IMR-90 (cell line): ENCODE results near the gene NPB. TPM values are rescaled to one million over a fixed set of nuclear protein-coding genes. Genes with fewer than 3 reads are reported as not detected.

Experiments
- ATAC-seq: fragments of 200-7000 bp; cut with Tn5 transposase; 2 replicates; pipeline ENCODE4 v1.9.1; 2020; ENCODE audit warnings: low read depth, mild to moderate bottlenecking, moderate library complexity
- BruUV-seq: library from RNA; stranded (reverse); fragments of 400-500 nt; replicated peaks from 2 replicates; lab custom pipeline; 2021; lab: Mats Ljungman, UMichigan
- CTCF ChIA-PET: fragments of 300-600 bp; formaldehyde crosslinking; extraction: SDS; loops from one replicate; lab custom pipeline; 2021; ENCODE audit warnings: antibody characterized with exemption; lab: Yijun Ruan, JAX
- POLR2A ChIA-PET: fragments of 300-600 bp; sonication (Branson Sonifier 250); formaldehyde crosslinking; loops from one replicate; lab custom pipeline; 2022; ENCODE audit warnings: antibody characterized with exemption; ENCODE audit not compliant: unreplicated experiment; lab: Charles Lee
- DNase-seq: peaks from one replicate; pipeline ENCODE4 v3.0.0; 2013
- H2AFZ ChIP-seq: replicated peaks from 2 replicates; pipeline ENCODE3; 2013; ENCODE audit warnings: low read length, mild to moderate bottlenecking; ENCODE audit not compliant: poor library complexity
- H2AK5ac ChIP-seq: 2 replicates; pipeline ENCODE4 v1.6.1; 2013; ENCODE audit warnings: low read depth, low read length, inconsistent platforms
- H2AK9ac ChIP-seq: replicated peaks from 2 replicates; pipeline ENCODE3; 2013; ENCODE audit warnings: mild to moderate bottlenecking, low read depth, low read length, moderate library complexity; ENCODE audit not compliant: poor library complexity
- H2BK120ac ChIP-seq: 2 replicates; pipeline ENCODE4 v1.6.1; 2013; ENCODE audit warnings: low read depth, low read length, inconsistent platforms
- H2BK15ac ChIP-seq: 3 replicates; pipeline ENCODE4 v1.6.1; 2013; ENCODE audit warnings: low read depth, low read length, inconsistent platforms
- H2BK20ac ChIP-seq: 2 replicates; pipeline ENCODE4 v1.6.1; 2013; ENCODE audit warnings: low read depth, mild to moderate bottlenecking, inconsistent platforms, low read length, moderate library complexity
- H2BK5ac ChIP-seq: 2 replicates; pipeline ENCODE4 v1.6.1; 2013; ENCODE audit warnings: mild to moderate bottlenecking, low read depth, low read length, inconsistent platforms; ENCODE audit not compliant: poor library complexity, severe bottlenecking
- H3K14ac ChIP-seq: replicated peaks from 2 replicates; pipeline ENCODE4 v1.6.1; 2013; ENCODE audit warnings: low read depth, low read length, inconsistent platforms
- H3K18ac ChIP-seq: 2 replicates; pipeline ENCODE4 v1.6.1; 2013; ENCODE audit warnings: low read depth, low read length, control low read depth
- H3K23ac ChIP-seq: 2 replicates; pipeline ENCODE4 v1.6.1; 2013; ENCODE audit warnings: low read depth, low read length, inconsistent platforms
- H3K27ac ChIP-seq: 2 replicates; pipeline ENCODE4 v1.5.1; 2013; ENCODE audit warnings: mild to moderate bottlenecking, control low read depth, low read length; ENCODE audit not compliant: insufficient read depth
- H3K27me3 ChIP-seq: 2 replicates; pipeline ENCODE4 v1.6.1; 2013; ENCODE audit warnings: low read length; ENCODE audit not compliant: control insufficient read depth, insufficient read depth
- H3K36me3 ChIP-seq: 2 replicates; pipeline ENCODE4 v1.6.1; 2013; ENCODE audit warnings: low read length, mixed read lengths; ENCODE audit not compliant: control insufficient read depth, insufficient read depth
- H3K4ac ChIP-seq: 2 replicates; pipeline ENCODE4 v1.6.1; 2013; ENCODE audit warnings: low read depth, low read length, inconsistent platforms
- H3K4me1 ChIP-seq: 2 replicates; pipeline ENCODE4 v1.6.1; 2013; ENCODE audit warnings: low read length, mixed read lengths; ENCODE audit not compliant: control insufficient read depth, insufficient read depth
- H3K4me2 ChIP-seq: 2 replicates; pipeline ENCODE4 v1.6.1; 2013; ENCODE audit warnings: low read depth, mild to moderate bottlenecking, control low read depth, low read length, moderate library complexity
- H3K4me3 ChIP-seq: 2 replicates; pipeline ENCODE4 v1.5.1; 2013; ENCODE audit warnings: low read depth, mild to moderate bottlenecking, control low read depth, low read length, moderate library complexity; ENCODE audit not compliant: insufficient read depth
- H3K56ac ChIP-seq: 2 replicates; pipeline ENCODE4 v1.6.1; 2013; ENCODE audit warnings: low read length, inconsistent platforms; ENCODE audit not compliant: insufficient read depth; ENCODE audit errors: extremely low read depth
- H3K79me1 ChIP-seq, 2 experiments: 2 replicates each; pipeline ENCODE4 v1.6.1; 2013; ENCODE audit warnings: low read length in 2 of 2, inconsistent platforms in 1 of 2, low read depth in 1 of 2
- H3K9ac ChIP-seq: 2 replicates; pipeline ENCODE4 v1.6.1; 2013; ENCODE audit warnings: low read depth, low read length, control low read depth
- H3K9me1 ChIP-seq: 2 replicates; pipeline ENCODE4 v1.6.1; 2013; ENCODE audit warnings: low read length, inconsistent platforms; ENCODE audit not compliant: insufficient read depth
- H3K9me3 ChIP-seq: 2 replicates; pipeline ENCODE4 v1.6.1; 2013; ENCODE audit warnings: low read length; ENCODE audit not compliant: control insufficient read depth, insufficient read depth
- H4K20me1 ChIP-seq: 2 replicates; pipeline ENCODE4 v1.6.1; 2013; ENCODE audit warnings: low read length, inconsistent platforms; ENCODE audit not compliant: insufficient read depth
- H4K5ac ChIP-seq: 2 replicates; pipeline ENCODE4 v1.6.1; 2013; ENCODE audit warnings: mild to moderate bottlenecking, low read depth, low read length, control low read depth
- H4K8ac ChIP-seq, 2 experiments: 2 replicates each; pipeline ENCODE4 v1.6.1; 2013; ENCODE audit warnings: low read depth in 2 of 2, low read length in 2 of 2, control low read depth in 1 of 2, inconsistent platforms in 1 of 2
- H4K91ac ChIP-seq: 2 replicates; pipeline ENCODE4 v1.6.1; 2013; ENCODE audit warnings: low read depth, low read length, inconsistent platforms; ENCODE audit not compliant: insufficient read depth
- BHLHE40 ChIP-seq: fragments of 150-350 bp; IDR thresholded peaks from 2 replicates; pipeline ENCODE4 v1.6.1; 2016; ENCODE audit warnings: mild to moderate bottlenecking, low read depth, low read length
- CEBPB ChIP-seq: IDR thresholded peaks from 2 replicates; pipeline ENCODE4 v1.6.1; 2012; ENCODE audit warnings: low read depth, low read length, improper control_type of control experiment
- CHD1 ChIP-seq: IDR thresholded peaks from 2 replicates; pipeline ENCODE4 v1.6.1; 2012; ENCODE audit warnings: low read depth, low read length, improper control_type of control experiment
- CTCF ChIP-seq: conservative IDR thresholded peaks from 2 replicates; pipeline ENCODE4 v1.5.1; 2012; ENCODE audit warnings: mild to moderate bottlenecking, low read depth, low read length, improper control_type of control experiment
- ELK1 ChIP-seq: fragments of 150-350 bp; IDR thresholded peaks from 2 replicates; pipeline ENCODE4 v1.6.1; 2016; ENCODE audit warnings: low read depth, mild to moderate bottlenecking, low read length, moderate library complexity, borderline replicate concordance
- MAFK ChIP-seq: IDR thresholded peaks from 2 replicates; pipeline ENCODE4 v1.6.1; 2012; ENCODE audit warnings: low read depth, low read length, improper control_type of control experiment
- MAZ ChIP-seq: IDR thresholded peaks from 2 replicates; pipeline ENCODE4 v1.6.1; 2012; ENCODE audit warnings: low read depth, mild to moderate bottlenecking, low read length, improper control_type of control experiment, moderate library complexity, borderline replicate concordance
- MXI1 ChIP-seq: IDR thresholded peaks from 2 replicates; pipeline ENCODE4 v1.6.1; 2012; ENCODE audit warnings: low read depth, mild to moderate bottlenecking, low read length, moderate library complexity, borderline replicate concordance
- NFE2L2 ChIP-seq: fragments of 150-350 bp; IDR thresholded peaks from 2 replicates; pipeline ENCODE4 v1.6.1; 2016; ENCODE audit warnings: low read depth, mild to moderate bottlenecking, low read length
- POLR2A ChIP-seq: IDR thresholded peaks from 2 replicates; pipeline ENCODE4 v1.6.1; 2012; ENCODE audit warnings: mild to moderate bottlenecking, low read depth, low read length
- RAD21 ChIP-seq: IDR thresholded peaks from 2 replicates; pipeline ENCODE4 v1.6.1; 2012; ENCODE audit warnings: low read length, improper control_type of control experiment
- RCOR1 ChIP-seq: IDR thresholded peaks from 2 replicates; pipeline ENCODE4 v1.6.1; 2012; ENCODE audit warnings: mild to moderate bottlenecking, low read length, improper control_type of control experiment; ENCODE audit not compliant: insufficient replicate concordance
- USF2 ChIP-seq: fragments of 150-350 bp; IDR thresholded peaks from 2 replicates; pipeline ENCODE4 v1.6.1; 2017; ENCODE audit warnings: mild to moderate bottlenecking, antibody characterized with exemption, low read length, low read depth
- WGBS, 2 experiments: methylation state at CpG; one replicate each; pipeline versions ENCODE4 v1.1.5 to v1.1.7; 2013; ENCODE audit warnings: missing lambda C conversion rate in 2 of 2; ENCODE audit not compliant: insufficient read length in 1 of 2; ENCODE audit errors: extremely low coverage in 2 of 2; 5-methylcytosine and 5-hydroxymethylcytosine counted together
- dilution Hi-C: fragments of 300-500 bp; cut with HindIII; formaldehyde crosslinking; loops from one replicate; pipeline ENCODE4 v1.14.3; 2018; ENCODE audit warnings: low sequenced_read_pairs; ENCODE audit not compliant: unreplicated experiment
- in situ Hi-C: fragments of 300-500 bp; cut with MboI; formaldehyde crosslinking; loops from 3 replicates; pipeline ENCODE4 v1.14.3; 2019; ENCODE audit warnings: low sequenced_read_pairs, inconsistent platforms, mixed read lengths
- intact Hi-C: fragments of 100-400 bp; cut with micrococcal nuclease; formaldehyde crosslinking; loops from 2 replicates; pipeline ENCODE4 v1.10.0; 2022
- polyA plus RNA-seq, 3 experiments: library from polyadenylated mRNA; depleted of rRNA; stranded (reverse); fragments of >200 nt; gene quantifications; 2 replicates each; pipeline ENCODE4 v1.2.3, GENCODE V29; 2012; ENCODE audit warnings: low replicate concordance in 1 of 3
- total RNA-seq: library from RNA; depleted of rRNA; stranded (reverse); fragments of >200 nt; gene quantifications from 2 replicates; pipeline ENCODE4 v1.2.3, GENCODE V29; 2012

NPB gene
- total and polyA plus RNA-seq, 2 of the 4 experiments (the other 2 are of a cell fraction) = 0.51 TPM; not detected in 1

- Histone ChIP-seq H3K23ac (peak overlapping the region; percentile 79), H2BK120ac (peak overlapping the region; percentile 85), H3K9ac (peak overlapping the region; percentile 80), H3K4me1 (peaks cover 35% of the 10 kb centered on the region), H2BK5ac (peak overlapping the region; percentile 83), H3K9me1 (peaks cover 21% of the 10 kb centered on the region), H3K56ac (no peak overlapping the region; the same call in 1 of the 2 replicates), H4K20me1 (peaks cover 75% of the 10 kb centered on the region), H4K5ac (peak overlapping the region; percentile 69; the same call in 1 of the 2 replicates), H3K27me3 (no peaks in the 10 kb centered on the region), H3K14ac (peak overlapping the region; percentile 92; the same call in 1 of the 2 replicates), H4K8ac (peak overlapping the region; percentile 40 to 79; a peak in 3 of 4 replicates), H2AK9ac (peak overlapping the region; percentile 91), H2AFZ (peak overlapping the region; percentile 82), H3K27ac (peak overlapping the region; percentile 93), H3K4me2 (peak overlapping the region; percentile 94), H3K36me3 (peaks cover 32% of the 10 kb centered on the region), H3K9me3 (no peaks in the 10 kb centered on the region), H4K91ac (peak overlapping the region; percentile 72), H3K18ac (peak overlapping the region; percentile 17; the same call in 1 of the 2 replicates), H2AK5ac (peak overlapping the region; percentile 97), H3K79me1 (peaks cover 16 to 70% of the 10 kb centered on the region in 2 experiments; a peak in 3 of 4 replicates), H2BK15ac (no peak overlapping the region), H2BK20ac (peak overlapping the region; percentile 62), H3K4me3 (peak overlapping the region; percentile 34), H3K4ac (peak overlapping the region; percentile 96)
- intact Hi-C loops = no loop called here
- dilution Hi-C loops = no loop called here
- POLR2A ChIA-PET = no interaction called here
- WGBS, 2 experiments = 16% methylated on average over 17 of the region's 32 CpGs; no CpG with 5 or more reads in 1 of the 2 experiments
- CTCF ChIA-PET = no interaction called here
- in situ Hi-C loops = no loop called here
- peak; percentile 72 for DNase-seq
- no TSS peak for BruUV-seq
- ATAC-seq = peak; percentile 38
- TF ChIP-seq USF2 (no peak), CTCF (no peak), MXI1 (peak; percentile 80), ELK1 (no peak), POLR2A (peak; percentile 35; the same call in 1 of the 2 replicates), MAFK (peak; percentile 100), CHD1 (no peak), MAZ (no peak), RCOR1 (no peak), BHLHE40 (no peak), NFE2L2 (peak; percentile 96), CEBPB (peak; percentile 53), RAD21 (no peak)
These were observed 21.5 kb downstream of the NPB start for GRCh38 chr17:81923302-81924260.
